PFSK-1 (cell line): ENCODE measurements around the gene PDZD7.

Experiments used
- FOXP2 ChIP-seq: optimal IDR thresholded peaks from 2 replicates; pipeline ENCODE3; 2011; ENCODE audit warnings: borderline replicate concordance, control low read depth, inconsistent platforms; ENCODE audit not compliant: insufficient read depth; ENCODE audit errors: extremely low read length, extremely low read depth
- POLR2AphosphoS5 ChIP-seq: IDR thresholded peaks from 2 replicates; pipeline ENCODE4 v1.6.1; 2012; ENCODE audit warnings: low read depth, mild to moderate bottlenecking, control low read depth, low read length, moderate library complexity
- REST ChIP-seq, 2 experiments: IDR thresholded peaks; 2 replicates each; pipeline versions ENCODE4 v1.6.1 to v1.8.0; 2011 to 2012; ENCODE audit warnings: low read depth in 2 of 2, low read length in 2 of 2, control low read depth in 1 of 2, inconsistent platforms in 1 of 2, mild to moderate bottlenecking in 1 of 2, moderate library complexity in 1 of 2; ENCODE audit not compliant: insufficient read depth in 1 of 2
- SIN3A ChIP-seq: IDR thresholded peaks from 2 replicates; pipeline ENCODE4 v1.6.1; 2012; ENCODE audit warnings: mild to moderate bottlenecking, low read length, moderate library complexity, borderline replicate concordance; ENCODE audit not compliant: insufficient read depth

- TF ChIP-seq SIN3A, result no peak
- no peak for TF ChIP-seq REST (IDR thresholded peaks at IDR 0.05; ENCODE audit: insufficient read depth in 1 of 2, low read depth in 2 of 2, low read length in 2 of 2)
- no peak for TF ChIP-seq POLR2AphosphoS5
- TF ChIP-seq FOXP2, result no peak
These were observed 32.9 kb upstream of the PDZD7 start for GRCh38 chr10:101063548-101064414.
